Fibroblast of the aortic adventitia (primary cell): ENCODE results near the gene APOL6. TPM values are rescaled to one million over a fixed set of nuclear protein-coding genes. Genes with fewer than 3 reads are reported as not detected.

Source experiments
- DNase-seq: peaks from one replicate; pipeline ENCODE4 v3.0.0-alpha.2; 2010; ENCODE audit warnings: low read depth
- H3K4me3 ChIP-seq: 2 replicates; pipeline ENCODE4 v1.5.1; 2011; ENCODE audit warnings: low read depth, mild to moderate bottlenecking, control low read depth, low read length, moderate library complexity
- total RNA-seq: library from RNA; depleted of rRNA; stranded (reverse); fragments of >200 nt; gene quantifications from 2 replicates; pipeline ENCODE4 v1.2.3, GENCODE V29; 2012; ENCODE audit warnings: low replicate concordance
- TF ChIP-seq, protein P1 (sequence below): IDR thresholded peaks from 2 replicates; pipeline ENCODE4 v1.5.1; 2011; ENCODE audit warnings: mild to moderate bottlenecking, low read length, control low read depth, inconsistent platforms; ENCODE audit not compliant: insufficient read depth

The APOL6 gene
- total RNA-seq, 1 donor: 29.4 TPM

GRCh38 chr22:35624547-35624946, 23.7 kb upstream of the APOL6 start:
- H3K4me3 ChIP-seq: no peak overlapping the region
- TF ChIP-seq, protein P1, sequence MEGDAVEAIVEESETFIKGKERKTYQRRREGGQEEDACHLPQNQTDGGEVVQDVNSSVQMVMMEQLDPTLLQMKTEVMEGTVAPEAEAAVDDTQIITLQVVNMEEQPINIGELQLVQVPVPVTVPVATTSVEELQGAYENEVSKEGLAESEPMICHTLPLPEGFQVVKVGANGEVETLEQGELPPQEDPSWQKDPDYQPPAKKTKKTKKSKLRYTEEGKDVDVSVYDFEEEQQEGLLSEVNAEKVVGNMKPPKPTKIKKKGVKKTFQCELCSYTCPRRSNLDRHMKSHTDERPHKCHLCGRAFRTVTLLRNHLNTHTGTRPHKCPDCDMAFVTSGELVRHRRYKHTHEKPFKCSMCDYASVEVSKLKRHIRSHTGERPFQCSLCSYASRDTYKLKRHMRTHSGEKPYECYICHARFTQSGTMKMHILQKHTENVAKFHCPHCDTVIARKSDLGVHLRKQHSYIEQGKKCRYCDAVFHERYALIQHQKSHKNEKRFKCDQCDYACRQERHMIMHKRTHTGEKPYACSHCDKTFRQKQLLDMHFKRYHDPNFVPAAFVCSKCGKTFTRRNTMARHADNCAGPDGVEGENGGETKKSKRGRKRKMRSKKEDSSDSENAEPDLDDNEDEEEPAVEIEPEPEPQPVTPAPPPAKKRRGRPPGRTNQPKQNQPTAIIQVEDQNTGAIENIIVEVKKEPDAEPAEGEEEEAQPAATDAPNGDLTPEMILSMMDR: no peak
- DNase-seq: no peak

- no peak overlapping the region for H3K4me3 ChIP-seq
- no peak for DNase-seq
- TF ChIP-seq, protein P1: no peak
Observed at GRCh38 chr22:35625763-35626432, 22.3 kb upstream of the APOL6 start.

DNA sequence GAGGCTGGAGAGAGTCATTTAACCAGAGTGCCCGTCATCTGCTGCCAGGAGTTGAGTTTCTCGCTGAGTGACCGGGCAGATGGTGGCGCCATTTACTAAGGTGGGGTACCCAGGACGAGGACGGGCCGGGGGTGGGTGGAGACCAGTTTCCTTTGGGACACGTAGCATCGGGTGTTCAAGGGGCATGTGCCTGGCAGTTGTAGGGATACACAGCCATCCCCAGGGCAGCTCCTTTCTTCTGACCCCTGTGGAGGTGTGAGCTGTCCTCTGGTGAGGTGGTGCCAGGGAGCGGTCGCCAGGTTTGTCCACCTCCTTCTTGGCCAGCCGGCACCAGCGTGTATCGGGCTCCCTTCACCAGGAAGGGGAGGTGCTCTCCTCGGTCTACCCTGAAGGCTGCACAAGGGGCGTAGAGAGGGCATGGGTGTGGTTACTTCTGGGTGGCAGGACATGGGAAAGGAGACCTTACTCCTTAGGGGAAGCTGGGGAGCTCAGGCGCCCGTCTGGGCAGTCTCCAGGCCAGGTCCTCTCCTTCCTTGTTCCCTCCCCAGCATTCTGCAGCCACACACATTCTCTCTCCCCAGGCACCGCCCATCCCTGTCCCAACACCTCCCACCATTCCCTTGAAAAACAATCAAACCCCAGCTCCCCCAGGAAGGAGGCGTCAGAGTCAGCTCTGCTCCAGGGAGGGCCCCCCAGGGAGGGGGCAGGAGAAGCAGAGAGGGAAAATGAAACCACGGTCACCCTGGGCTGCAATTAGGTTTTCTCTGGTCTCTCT, 20.8 kb upstream of the APOL6 start:
- TF ChIP-seq, protein P1: peak; percentile 42
- peak overlapping the region; percentile 66 for H3K4me3 ChIP-seq
- DNase-seq: peak; percentile 88

DNA sequence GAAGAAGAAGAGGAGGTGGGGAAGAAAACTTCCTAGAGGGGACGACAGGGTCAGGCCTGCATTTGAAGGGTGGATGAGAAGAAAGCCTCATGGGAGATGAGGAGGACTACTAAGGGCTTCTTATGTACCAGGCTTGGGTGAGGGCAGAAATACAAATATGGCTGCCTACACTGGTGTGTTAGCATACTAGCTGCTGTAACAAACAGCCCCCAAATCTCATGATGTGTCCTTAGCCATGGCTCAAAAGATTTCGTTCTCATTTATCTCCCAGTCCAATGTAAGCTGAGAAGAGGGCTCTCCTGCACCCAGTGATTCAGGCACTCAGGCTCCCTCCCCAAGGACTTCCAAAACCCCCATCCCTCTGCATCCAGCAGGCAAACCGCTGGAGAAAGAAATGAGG, 19.5 kb upstream of the APOL6 start:
- H3K4me3 ChIP-seq: no peak overlapping the region
- TF ChIP-seq, protein P1: no peak
- no peak for DNase-seq

- TF ChIP-seq, protein P1: no peak
- peak; percentile 99 for DNase-seq
- no peak overlapping the region for H3K4me3 ChIP-seq
Observed at GRCh38 chr22:35629406-35630216, 18.6 kb upstream of the APOL6 start.

DNA sequence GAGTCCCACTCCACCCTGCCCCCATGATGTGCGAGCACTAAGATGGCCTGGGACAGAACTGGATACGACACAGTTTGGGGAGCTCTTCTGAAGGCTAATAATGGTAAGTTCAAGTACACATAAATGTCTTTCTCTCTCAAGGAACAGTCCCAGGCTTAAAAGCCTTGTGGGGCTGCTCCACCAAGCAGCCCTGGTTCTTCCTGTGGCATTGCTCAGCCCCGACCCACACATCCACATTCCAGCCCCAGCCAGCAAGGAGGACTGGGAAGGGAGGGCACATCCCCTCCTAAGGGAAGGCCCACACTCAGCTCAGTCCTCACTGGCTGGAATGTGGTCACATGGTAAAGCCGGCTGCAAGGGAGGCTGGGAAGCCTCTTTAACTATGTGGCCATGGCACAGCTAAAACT, 17.9 kb upstream of the APOL6 start:
- TF ChIP-seq, protein P1: no peak
- DNase-seq: peak; percentile 45

More for the DNA sequence above, 17.9 kb upstream of the APOL6 start:
- H3K4me3 ChIP-seq: no peak overlapping the region
